ENCODE results near the gene ZNF791. TPM values are rescaled to one million over a fixed set of nuclear protein-coding genes. Genes with fewer than 3 reads are reported as not detected.

ZNF791 gene
- total RNA-seq, 2 experiments from 2014 or later: 16.1 to 18.1 TPM

GRCh38 chr19:12649941-12650340, 39.2 kb downstream of the ZNF791 start:
- Mint-ChIP-seq H3K4me1 (peaks cover 2% of the 10 kb centered on the region), H3K4me3 (no peak overlapping the region), H3K36me3 (ENCODE audit: low read depth) (peaks cover 37% of the 10 kb centered on the region), H3K27ac (no peak overlapping the region), H3K27me3 (no peaks in the 10 kb centered on the region), H3K9me3 (ENCODE audit: low read depth) (no peaks in the 10 kb centered on the region)
- CTCF ChIA-PET: interaction anchor here (0.5 kb wide), 1 partner anchor 348 kb away, joined by 3 read pairs; no protein-coding TSS in a partner anchor
- POLR2A ChIA-PET: interaction anchor here (0.6 kb wide), 1 partner anchor 46 kb away, joined by 5 read pairs; no protein-coding TSS in a partner anchor
- intact Hi-C loops (cut with DNase I, micrococcal nuclease): no loop called here
- no peak for DNase-seq
- no peak for ATAC-seq

GRCh38 chr19:12652219-12652618, 41.5 kb downstream of the ZNF791 start:
- ChIA-PET CTCF (no interaction called here), POLR2A (no interaction called here)
- peaks cover 52% of the 10 kb centered on the region for H3K36me3 Mint-ChIP-seq (ENCODE audit: low read depth)
- intact Hi-C loops (cut with DNase I, micrococcal nuclease): no loop called here
- H3K4me1 Mint-ChIP-seq: peaks cover 2% of the 10 kb centered on the region
- no peaks in the 10 kb centered on the region for H3K27me3 Mint-ChIP-seq
- DNase-seq: no peak
- no peak for ATAC-seq
- H3K9me3 Mint-ChIP-seq (ENCODE audit: low read depth): no peaks in the 10 kb centered on the region
- no peak overlapping the region for H3K4me3 Mint-ChIP-seq
- H3K27ac Mint-ChIP-seq: no peak overlapping the region

DNA sequence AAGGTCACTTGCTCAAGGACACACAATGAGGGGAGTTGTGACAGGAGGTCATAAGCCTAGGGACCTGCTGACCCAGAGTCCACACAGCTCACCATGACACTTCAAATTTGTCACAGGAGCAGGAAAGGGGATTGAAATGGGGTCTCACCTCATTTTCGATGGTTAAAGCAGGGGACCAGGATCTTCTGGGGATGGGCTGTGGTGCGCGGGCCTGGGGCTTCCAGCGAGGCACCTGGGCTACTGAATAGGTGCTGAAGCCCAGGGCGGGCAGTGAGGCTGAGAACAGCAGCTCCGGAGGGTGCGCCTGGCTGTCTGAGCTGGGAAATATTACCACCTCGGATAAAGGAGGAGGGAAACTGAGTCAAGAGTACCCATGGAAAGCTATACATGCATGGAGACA, 44.8 kb downstream of the ZNF791 start:
- ChIA-PET POLR2A (interaction anchor here (0.7 kb wide), 1 partner anchor 160 kb away, joined by 3 read pairs; no protein-coding TSS in a partner anchor), CTCF (no interaction called here)
- ATAC-seq (no peak), DNase-seq (no peak)
- Mint-ChIP-seq H3K36me3 (ENCODE audit: low read depth) (peaks cover 55% of the 10 kb centered on the region), H3K9me3 (ENCODE audit: low read depth) (no peaks in the 10 kb centered on the region), H3K4me3 (no peak overlapping the region), H3K27ac (no peak overlapping the region), H3K27me3 (no peaks in the 10 kb centered on the region), H3K4me1 (no peaks in the 10 kb centered on the region)
- intact Hi-C loops (cut with DNase I, micrococcal nuclease): no loop called here

GRCh38 chr19:12656899-12657571, 46.3 kb downstream of the ZNF791 start:
- no peaks in the 10 kb centered on the region for H3K9me3 Mint-ChIP-seq (ENCODE audit: low read depth)
- DNase-seq (peak; percentile 73), ATAC-seq (peak; percentile 85)
- ChIA-PET POLR2A (no interaction called here), CTCF (interaction anchor here (0.7 kb wide), 1 partner anchor 109 kb away, joined by 3 read pairs; no protein-coding TSS in a partner anchor)
- no peak overlapping the region for H3K4me3 Mint-ChIP-seq
- peaks cover 55% of the 10 kb centered on the region for H3K36me3 Mint-ChIP-seq (ENCODE audit: low read depth)
- intact Hi-C loops (cut with DNase I, micrococcal nuclease): no loop called here
- no peaks in the 10 kb centered on the region for H3K27me3 Mint-ChIP-seq
- no peak overlapping the region for H3K27ac Mint-ChIP-seq
- H3K4me1 Mint-ChIP-seq: no peaks in the 10 kb centered on the region

DNA sequence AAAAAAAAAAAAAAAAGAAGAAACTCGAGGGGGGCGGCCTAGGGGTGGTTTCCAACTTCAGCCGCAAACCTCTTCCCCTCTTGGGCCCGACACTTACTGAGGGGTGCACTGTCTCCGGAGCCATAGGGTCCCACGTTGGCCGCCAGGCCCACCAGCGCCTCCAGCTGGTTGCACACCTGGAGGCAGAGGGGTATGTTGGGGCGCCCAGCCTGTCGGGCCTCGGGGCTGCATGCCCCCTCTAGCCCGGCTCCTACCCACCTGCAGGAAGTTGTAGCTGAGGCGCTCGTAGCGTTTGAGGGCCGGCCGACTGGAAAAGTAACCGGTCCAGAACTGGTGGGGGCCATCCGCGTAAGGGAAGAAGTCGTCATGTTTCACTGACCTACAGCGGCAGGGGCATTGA, 47.2 kb downstream of the ZNF791 start:
- H3K4me1 Mint-ChIP-seq: no peaks in the 10 kb centered on the region
- H3K4me3 Mint-ChIP-seq: no peak overlapping the region
- no peaks in the 10 kb centered on the region for H3K27me3 Mint-ChIP-seq
- ATAC-seq: no peak
- ChIA-PET POLR2A (no interaction called here), CTCF (no interaction called here)
- H3K9me3 Mint-ChIP-seq (ENCODE audit: low read depth): no peaks in the 10 kb centered on the region
- no peak for DNase-seq
- H3K27ac Mint-ChIP-seq: no peak overlapping the region
- peaks cover 54% of the 10 kb centered on the region for H3K36me3 Mint-ChIP-seq (ENCODE audit: low read depth)
- intact Hi-C loops (cut with DNase I, micrococcal nuclease): no loop called here

- CTCF ChIA-PET: no interaction called here
- DNase-seq (no peak), ATAC-seq (no peak)
- Mint-ChIP-seq H3K36me3 (ENCODE audit: low read depth) (peaks cover 67% of the 10 kb centered on the region), H3K4me1 (peaks cover 15% of the 10 kb centered on the region), H3K9me3 (ENCODE audit: low read depth) (no peaks in the 10 kb centered on the region), H3K27ac (no peak overlapping the region), H3K27me3 (no peaks in the 10 kb centered on the region), H3K4me3 (no peak overlapping the region)
- intact Hi-C loops (cut with DNase I, micrococcal nuclease): no loop called here
- POLR2A ChIA-PET: no interaction called here
These were observed 50.3 kb downstream of the ZNF791 start for GRCh38 chr19:12660980-12661379.

DNA sequence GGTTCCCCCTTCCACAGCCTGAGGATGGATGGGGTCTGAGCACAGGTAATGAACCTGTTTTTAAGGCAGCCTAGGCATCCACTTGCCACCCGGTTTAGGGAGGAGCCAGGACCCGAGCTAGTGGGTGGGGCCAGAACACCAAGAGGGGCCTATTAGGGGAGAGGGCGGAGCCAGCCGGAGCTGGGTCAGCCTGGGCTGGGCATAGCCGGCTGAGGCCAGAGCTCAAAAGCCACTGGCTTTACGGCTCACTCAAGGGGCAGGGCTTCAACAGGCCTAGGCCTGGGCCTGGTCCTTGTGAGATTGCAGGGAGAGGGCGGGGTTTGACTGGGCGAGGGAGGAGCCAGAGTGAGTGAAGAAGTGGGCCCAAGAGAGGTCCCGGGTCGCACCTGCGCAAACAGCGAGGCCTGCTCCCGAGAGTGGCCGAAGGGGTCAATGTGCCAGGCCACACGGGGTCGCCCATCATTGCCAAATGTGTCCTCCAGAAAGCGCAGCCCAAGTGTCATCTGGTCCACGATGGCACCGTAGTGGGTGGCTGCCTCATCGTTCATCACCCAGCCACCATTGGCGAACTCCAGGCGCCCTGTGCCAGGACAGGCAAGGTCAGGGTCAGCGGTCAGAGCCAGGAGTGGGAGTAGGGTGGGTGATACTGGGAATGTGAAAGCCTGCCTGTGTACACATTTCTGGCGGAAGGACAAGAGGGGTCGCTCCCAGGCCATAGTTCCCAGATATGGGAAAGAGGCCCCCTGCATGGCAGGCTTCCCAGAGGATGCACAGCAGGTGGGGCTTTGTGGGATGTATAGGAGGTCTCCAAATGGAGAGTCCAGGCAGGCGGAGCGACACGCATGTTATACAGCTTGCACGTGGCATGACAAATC, 53.9 kb downstream of the ZNF791 start:
- peak overlapping the region; percentile 86 for H3K4me3 Mint-ChIP-seq
- ChIA-PET POLR2A (interaction anchor here (0.7 kb wide), 1 partner anchor 102 kb away, joined by 3 read pairs; no protein-coding TSS in a partner anchor), CTCF (interaction anchor here (0.7 to 1.9 kb wide), 2 partner anchors 12 to 199 kb away, joined by 5 to 7 read pairs; no protein-coding TSS in a partner anchor)
- H3K4me1 Mint-ChIP-seq: peaks cover 35% of the 10 kb centered on the region
- H3K27me3 Mint-ChIP-seq: no peaks in the 10 kb centered on the region
- intact Hi-C loops (cut with DNase I, micrococcal nuclease): loop anchor here in 1 of 2 experiments (5.0 kb wide), 1 partner anchor 742 kb away; no protein-coding TSS in a partner anchor
- peaks cover 52% of the 10 kb centered on the region for H3K36me3 Mint-ChIP-seq (ENCODE audit: low read depth)
- peak; percentile 45 for DNase-seq
- ATAC-seq: no peak
- no peaks in the 10 kb centered on the region for H3K9me3 Mint-ChIP-seq (ENCODE audit: low read depth)
- H3K27ac Mint-ChIP-seq: peak overlapping the region; percentile 83

DNA sequence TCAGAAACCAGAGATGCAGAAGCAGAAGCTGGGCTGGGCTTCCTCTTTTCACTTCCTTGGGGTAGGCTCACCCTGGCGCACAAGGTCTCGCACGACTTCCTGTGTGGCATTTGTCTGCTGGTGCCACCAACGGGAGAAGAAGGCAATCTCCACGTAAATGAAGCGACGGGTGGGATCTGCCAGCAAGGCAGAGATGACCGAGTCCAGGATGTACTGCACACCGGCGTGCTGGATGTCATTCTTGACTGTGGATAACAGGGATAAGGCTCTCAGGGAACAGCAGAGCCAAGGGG, 54.5 kb downstream of the ZNF791 start:
- Mint-ChIP-seq H3K4me1 (peaks cover 37% of the 10 kb centered on the region), H3K27me3 (no peaks in the 10 kb centered on the region), H3K9me3 (ENCODE audit: low read depth) (no peaks in the 10 kb centered on the region), H3K4me3 (peak overlapping the region; percentile 86), H3K27ac (peak overlapping the region; percentile 83), H3K36me3 (ENCODE audit: low read depth) (peaks cover 49% of the 10 kb centered on the region)
- intact Hi-C loops (cut with DNase I, micrococcal nuclease): loop anchor here in 1 of 2 experiments (5.0 kb wide), 1 partner anchor 743 kb away; no protein-coding TSS in a partner anchor
- DNase-seq (peak; percentile 80), ATAC-seq (peak; percentile 51)
- ChIA-PET POLR2A (interaction anchor here (0.6 to 0.7 kb wide), 2 partner anchors 63 to 101 kb away, joined by 3 read pairs; no protein-coding TSS in a partner anchor), CTCF (interaction anchor here (1.2 to 1.9 kb wide), 2 partner anchors 11 to 25 kb away, joined by 7 read pairs; no protein-coding TSS in a partner anchor)

DNA sequence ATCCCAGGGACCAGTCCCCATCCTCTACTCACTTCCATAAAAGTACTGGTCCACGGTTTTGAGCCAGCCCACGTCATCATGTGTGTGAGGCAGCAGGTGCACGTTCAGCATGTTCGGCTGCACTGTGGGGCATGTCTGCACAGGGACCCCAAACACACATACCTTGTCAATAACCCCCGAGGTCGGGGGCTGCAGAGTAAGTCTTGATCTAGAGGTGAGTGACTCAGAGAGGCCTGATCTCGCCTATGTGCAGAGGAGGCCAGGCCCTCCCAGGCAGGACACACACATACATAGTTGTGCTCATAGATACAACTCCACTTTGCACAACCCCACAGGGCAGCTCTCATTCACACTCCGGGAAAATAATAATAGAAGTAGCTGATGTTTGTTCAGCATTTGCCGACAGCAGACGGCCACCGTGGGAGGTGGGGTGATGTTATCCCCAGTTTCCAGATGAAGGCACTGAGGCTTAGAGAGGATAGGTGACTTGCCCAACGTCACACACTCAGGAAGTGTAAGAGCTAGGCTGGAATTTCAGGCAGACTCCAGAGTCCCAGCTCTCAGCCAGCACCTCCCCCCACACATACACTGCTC, 55.0 kb downstream of the ZNF791 start:
- DNase-seq (peak; percentile 55), ATAC-seq (peak; percentile 20)
- H3K9me3 Mint-ChIP-seq (ENCODE audit: low read depth): no peaks in the 10 kb centered on the region
- peak overlapping the region; percentile 83 for H3K27ac Mint-ChIP-seq
- peaks cover 41% of the 10 kb centered on the region for H3K4me1 Mint-ChIP-seq
- peaks cover 46% of the 10 kb centered on the region for H3K36me3 Mint-ChIP-seq (ENCODE audit: low read depth)
- intact Hi-C loops (cut with DNase I, micrococcal nuclease): loop anchor here in 1 of 2 experiments (1.0 to 5.0 kb wide), 5 partner anchors 57 to 743 kb away; partner anchors contain the start of genes GET3, ZNF44 and ZNF564
- H3K27me3 Mint-ChIP-seq: no peaks in the 10 kb centered on the region
- CTCF ChIA-PET: interaction anchor here (0.5 to 1.9 kb wide), 8 partner anchors 11 to 574 kb away, joined by 3 to 7 read pairs (median 4); no protein-coding TSS in a partner anchor
- peak overlapping the region; percentile 86 for H3K4me3 Mint-ChIP-seq
- POLR2A ChIA-PET: interaction anchor here (0.6 to 1.1 kb wide), 8 partner anchors 12 to 127 kb away, joined by 3 to 6 read pairs (median 4); partner anchors contain the start of genes TRIR, ZNF490 and ZNF791

- Mint-ChIP-seq H3K36me3 (ENCODE audit: low read depth) (peaks cover 42% of the 10 kb centered on the region), H3K9me3 (ENCODE audit: low read depth) (no peaks in the 10 kb centered on the region)
- CTCF ChIA-PET: interaction anchor here (0.5 to 1.9 kb wide), 8 partner anchors 10 to 575 kb away, joined by 3 to 7 read pairs (median 4); no protein-coding TSS in a partner anchor
These were observed 55.7 kb downstream of the ZNF791 start, which contains the start of the genes MAN2B1 and WDR83 for GRCh38 chr19:12666265-12667048. Gene MAN2B1, minus strand, starts transcription at chr19:12666742. Its CDS starts 41 bp downstream, at chr19:12666701. Gene WDR83, plus strand, starts transcription at chr19:12666807. Its CDS starts 2,984 bp downstream, at chr19:12669791.

More at GRCh38 chr19:12666265-12667048, 55.7 kb downstream of the ZNF791 start, which contains the start of the genes MAN2B1 and WDR83:
- ATAC-seq (peak; percentile 73), DNase-seq (peak; percentile 90)
- Mint-ChIP-seq H3K4me3 (peak within 1 kb of the TSS; percentile 86), H3K4me1 (peaks cover 43% of the 10 kb centered on the region), H3K27ac (peak within 1 kb of the TSS; percentile 83), H3K27me3 (no peaks in the 10 kb centered on the region)
- intact Hi-C loops (cut with DNase I, micrococcal nuclease): loop anchor here in 1 of 2 experiments (1.0 to 5.0 kb wide), 5 partner anchors 56 to 744 kb away; partner anchors contain the start of genes GET3, ZNF44 and ZNF564
- POLR2A ChIA-PET: interaction anchor here (0.8 to 1.1 kb wide), 7 partner anchors 12 to 126 kb away, joined by 3 to 6 read pairs (median 5); partner anchors contain the start of genes TRIR, ZNF490 and ZNF791
